ENCODE measurements around the gene KIF16B. TPM values are rescaled to one million over a fixed set of nuclear protein-coding genes. Genes with fewer than 3 reads are reported as not detected.

KIF16B gene
- total RNA-seq, 1 experiment from 2014 or later, result 4.6 TPM

DNA sequence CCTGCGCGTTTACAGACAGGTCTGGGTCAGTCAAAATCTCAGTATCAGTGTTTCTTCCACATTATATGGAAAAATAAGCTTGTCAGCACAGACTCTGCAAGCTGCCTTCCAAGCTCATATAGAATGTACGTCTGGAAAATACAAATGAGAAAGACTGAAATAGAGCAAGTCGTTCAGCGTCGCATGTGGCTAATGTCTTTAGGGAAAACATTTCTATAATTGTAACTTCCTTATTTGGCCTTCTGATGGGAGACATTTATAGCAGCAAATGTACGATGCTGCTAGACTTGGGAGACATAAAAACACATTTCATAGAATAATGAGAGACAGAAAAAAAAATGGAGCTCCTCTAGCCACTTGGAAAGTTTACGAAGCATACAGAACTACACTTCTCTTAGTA is 122.2 kb downstream of the KIF16B start:
- ChIA-PET CTCF (no interaction called here), POLR2A (ENCODE audit: low non-redundant PET) (no interaction called here)
- Histone ChIP-seq H3K4me3 (ENCODE audit: low read depth, low read length, poor library complexity, severe bottlenecking) (no peak overlapping the region), H3K27me3 (replicated peaks; ENCODE audit: insufficient read depth, low read depth, low read length, poor library complexity) (no peaks in the 10 kb centered on the region), H3K36me3 (ENCODE audit: insufficient read depth, low read length, poor library complexity, severe bottlenecking) (no peaks in the 10 kb centered on the region), H3K4me1 (ENCODE audit: insufficient read depth, low read length, poor library complexity, severe bottlenecking) (no peaks in the 10 kb centered on the region), H3K9me3 (ENCODE audit: low read depth, low read length, poor library complexity, severe bottlenecking) (no peaks in the 10 kb centered on the region), H3K27ac (ENCODE audit: low read depth, low read length, poor library complexity, severe bottlenecking) (no peak overlapping the region)
- BruUV-seq (replicated peaks), result no TSS peak
- intact Hi-C loops (cut with micrococcal nuclease; ENCODE audit: unreplicated experiment), result no loop called here
- TF ChIP-seq, protein P1, sequence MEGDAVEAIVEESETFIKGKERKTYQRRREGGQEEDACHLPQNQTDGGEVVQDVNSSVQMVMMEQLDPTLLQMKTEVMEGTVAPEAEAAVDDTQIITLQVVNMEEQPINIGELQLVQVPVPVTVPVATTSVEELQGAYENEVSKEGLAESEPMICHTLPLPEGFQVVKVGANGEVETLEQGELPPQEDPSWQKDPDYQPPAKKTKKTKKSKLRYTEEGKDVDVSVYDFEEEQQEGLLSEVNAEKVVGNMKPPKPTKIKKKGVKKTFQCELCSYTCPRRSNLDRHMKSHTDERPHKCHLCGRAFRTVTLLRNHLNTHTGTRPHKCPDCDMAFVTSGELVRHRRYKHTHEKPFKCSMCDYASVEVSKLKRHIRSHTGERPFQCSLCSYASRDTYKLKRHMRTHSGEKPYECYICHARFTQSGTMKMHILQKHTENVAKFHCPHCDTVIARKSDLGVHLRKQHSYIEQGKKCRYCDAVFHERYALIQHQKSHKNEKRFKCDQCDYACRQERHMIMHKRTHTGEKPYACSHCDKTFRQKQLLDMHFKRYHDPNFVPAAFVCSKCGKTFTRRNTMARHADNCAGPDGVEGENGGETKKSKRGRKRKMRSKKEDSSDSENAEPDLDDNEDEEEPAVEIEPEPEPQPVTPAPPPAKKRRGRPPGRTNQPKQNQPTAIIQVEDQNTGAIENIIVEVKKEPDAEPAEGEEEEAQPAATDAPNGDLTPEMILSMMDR (conservative IDR thresholded peaks at IDR 0.05; ENCODE audit: low read depth, low read length), result no peak
- TF ChIP-seq EZH2 (IDR thresholded peaks at IDR 0.05; ENCODE audit: borderline replicate concordance, low read depth, low read length, poor library complexity, severe bottlenecking), result no peak
- DNase-seq (ENCODE audit: low spot score), result no peak

DNA sequence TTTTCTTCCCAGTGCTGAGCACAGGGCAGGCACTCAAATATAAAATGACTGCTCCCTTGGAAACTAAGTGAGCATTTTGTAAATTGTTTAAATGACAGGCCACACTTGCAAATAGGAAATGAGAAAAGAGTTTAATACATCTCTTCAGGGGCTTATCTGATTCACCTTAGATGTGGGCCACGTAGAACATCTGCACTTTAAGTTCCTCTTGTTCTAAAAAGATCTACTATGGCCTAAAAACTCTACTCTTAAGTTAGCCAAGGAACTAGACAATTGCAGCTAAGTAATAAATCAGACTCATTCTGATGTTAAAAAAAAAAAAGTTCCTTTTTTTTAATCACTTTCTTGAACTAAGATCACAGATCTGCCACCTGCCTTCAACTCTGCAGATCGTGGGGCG is 126.3 kb downstream of the KIF16B start:
- POLR2A ChIA-PET (ENCODE audit: low non-redundant PET), result no interaction called here
- Histone ChIP-seq H3K27ac (ENCODE audit: low read depth, low read length, poor library complexity, severe bottlenecking) (no peak overlapping the region), H3K36me3 (ENCODE audit: insufficient read depth, low read length, poor library complexity, severe bottlenecking) (no peaks in the 10 kb centered on the region), H3K27me3 (replicated peaks; ENCODE audit: insufficient read depth, low read depth, low read length, poor library complexity) (no peaks in the 10 kb centered on the region), H3K4me1 (ENCODE audit: insufficient read depth, low read length, poor library complexity, severe bottlenecking) (no peaks in the 10 kb centered on the region), H3K4me3 (ENCODE audit: low read depth, low read length, poor library complexity, severe bottlenecking) (no peak overlapping the region), H3K9me3 (ENCODE audit: low read depth, low read length, poor library complexity, severe bottlenecking) (no peaks in the 10 kb centered on the region)
- intact Hi-C loops (cut with micrococcal nuclease; ENCODE audit: unreplicated experiment), result no loop called here
- BruUV-seq (replicated peaks), result no TSS peak
- TF ChIP-seq EZH2 (IDR thresholded peaks at IDR 0.05; ENCODE audit: borderline replicate concordance, low read depth, low read length, poor library complexity, severe bottlenecking), result no peak
- TF ChIP-seq, protein P1 (conservative IDR thresholded peaks at IDR 0.05; ENCODE audit: low read depth, low read length), result no peak
- no peak for DNase-seq (ENCODE audit: low spot score)
- CTCF ChIA-PET, result no interaction called here

GRCh38 chr20:16446246-16446645 is 127.0 kb downstream of the KIF16B start:
- CTCF ChIA-PET, result no interaction called here
- Histone ChIP-seq H3K4me1 (ENCODE audit: insufficient read depth, low read length, poor library complexity, severe bottlenecking) (no peaks in the 10 kb centered on the region), H3K9me3 (ENCODE audit: low read depth, low read length, poor library complexity, severe bottlenecking) (no peaks in the 10 kb centered on the region), H3K27ac (ENCODE audit: low read depth, low read length, poor library complexity, severe bottlenecking) (no peak overlapping the region), H3K27me3 (replicated peaks; ENCODE audit: insufficient read depth, low read depth, low read length, poor library complexity) (no peaks in the 10 kb centered on the region), H3K4me3 (ENCODE audit: low read depth, low read length, poor library complexity, severe bottlenecking) (no peak overlapping the region), H3K36me3 (ENCODE audit: insufficient read depth, low read length, poor library complexity, severe bottlenecking) (no peaks in the 10 kb centered on the region)
- no TSS peak for BruUV-seq (replicated peaks)
- DNase-seq (ENCODE audit: low spot score), result no peak
- no peak for TF ChIP-seq EZH2 (IDR thresholded peaks at IDR 0.05; ENCODE audit: borderline replicate concordance, low read depth, low read length, poor library complexity, severe bottlenecking)
- TF ChIP-seq, protein P1 (conservative IDR thresholded peaks at IDR 0.05; ENCODE audit: low read depth, low read length), result no peak
- POLR2A ChIA-PET (ENCODE audit: low non-redundant PET), result no interaction called here
- intact Hi-C loops (cut with micrococcal nuclease; ENCODE audit: unreplicated experiment), result no loop called here
